HuH-7.5 (cell line): ENCODE results near the gene PLCB4.

ENCODE experiments used
- DNase-seq: peaks from one replicate; pipeline ENCODE4 v3.0.0; 2011; ENCODE audit warnings: low spot score

PLCB4 gene

GRCh38 chr20:9223296-9223695 lies 154.4 kb downstream of the PLCB4 start:
- no peak for DNase-seq

- DNase-seq, result no peak
Measured at GRCh38 chr20:9225879-9226278, 157.0 kb downstream of the PLCB4 start.

- DNase-seq, result no peak
Measured at GRCh38 chr20:9227896-9228615, 159.2 kb downstream of the PLCB4 start.

GRCh38 chr20:9228774-9229450 lies 160.0 kb downstream of the PLCB4 start:
- no peak for DNase-seq

- no peak for DNase-seq
Measured at GRCh38 chr20:9230406-9230805, 161.5 kb downstream of the PLCB4 start.

GRCh38 chr20:9233804-9234203 lies 164.9 kb downstream of the PLCB4 start:
- DNase-seq, result no peak

- DNase-seq, result no peak
Measured at GRCh38 chr20:9235518-9235917, 166.6 kb downstream of the PLCB4 start.

- no peak for DNase-seq
Measured at GRCh38 chr20:9236458-9236857, 167.6 kb downstream of the PLCB4 start.

GRCh38 chr20:9241232-9241692 lies 172.4 kb downstream of the PLCB4 start:
- no peak for DNase-seq

- DNase-seq, result no peak
Measured at GRCh38 chr20:9241721-9242427, 173.0 kb downstream of the PLCB4 start.

GRCh38 chr20:9243986-9244385 lies 175.1 kb downstream of the PLCB4 start:
- DNase-seq, result no peak

GRCh38 chr20:9244811-9245210 lies 175.9 kb downstream of the PLCB4 start:
- no peak for DNase-seq

- no peak for DNase-seq
Measured at GRCh38 chr20:9246731-9247130, 177.8 kb downstream of the PLCB4 start.

- DNase-seq, result no peak
Measured at GRCh38 chr20:9250511-9250910, 181.6 kb downstream of the PLCB4 start.

GRCh38 chr20:9253006-9253539 lies 184.2 kb downstream of the PLCB4 start:
- DNase-seq, result no peak

GRCh38 chr20:9255171-9255570 lies 186.3 kb downstream of the PLCB4 start:
- DNase-seq, result no peak

GRCh38 chr20:9256393-9256792 lies 187.5 kb downstream of the PLCB4 start:
- DNase-seq, result no peak

- DNase-seq, result no peak
Measured at GRCh38 chr20:9258901-9259300, 190.0 kb downstream of the PLCB4 start.

- DNase-seq, result no peak
Measured at GRCh38 chr20:9260027-9260426, 191.1 kb downstream of the PLCB4 start.

GRCh38 chr20:9261781-9262180 lies 192.9 kb downstream of the PLCB4 start:
- DNase-seq, result no peak

- no peak for DNase-seq
Measured at GRCh38 chr20:9262653-9263194, 193.8 kb downstream of the PLCB4 start.

- no peak for DNase-seq
Measured at GRCh38 chr20:9269280-9269971, 200.5 kb downstream of the PLCB4 start.
